Mesendoderm (in vitro differentiated cells): ENCODE results near the gene DOCK9.

Experiments used
- DNase-seq: peaks from one replicate; pipeline ENCODE4 v3.0.0; 2013
- H2AK5ac ChIP-seq: 2 replicates; pipeline ENCODE4 v1.6.1; 2013; ENCODE audit warnings: low read length, inconsistent platforms
- H2BK120ac ChIP-seq: 2 replicates; pipeline ENCODE4 v1.6.1; 2013; ENCODE audit warnings: low read depth, mild to moderate bottlenecking, low read length, moderate library complexity, mixed read lengths
- H2BK15ac ChIP-seq: replicated peaks from 2 replicates; pipeline ENCODE4 v1.6.1; 2013; ENCODE audit warnings: low read depth, mild to moderate bottlenecking, moderate library complexity
- H2BK5ac ChIP-seq: 2 replicates; pipeline ENCODE4 v1.6.1; 2013; ENCODE audit warnings: low read length, inconsistent platforms
- H3K18ac ChIP-seq: 2 replicates; pipeline ENCODE4 v1.6.1; 2013; ENCODE audit warnings: mild to moderate bottlenecking, low read length, mixed read lengths
- H3K23ac ChIP-seq: one replicate; pipeline ENCODE4 v1.6.1; 2013; ENCODE audit warnings: low read length
- H3K27ac ChIP-seq: 2 replicates; pipeline ENCODE4 v1.5.1; 2013; ENCODE audit warnings: low read depth, mild to moderate bottlenecking, inconsistent platforms, low read length, moderate library complexity
- H3K27me3 ChIP-seq: 2 replicates; pipeline ENCODE4 v1.6.1; 2013; ENCODE audit warnings: low read length, control low read depth, mild to moderate bottlenecking, inconsistent platforms; ENCODE audit not compliant: insufficient read depth, poor library complexity
- H3K36me3 ChIP-seq: 2 replicates; pipeline ENCODE4 v1.6.1; 2013; ENCODE audit warnings: low read length, inconsistent platforms; ENCODE audit not compliant: control insufficient read depth, insufficient read depth
- H3K4ac ChIP-seq: one replicate; pipeline ENCODE4 v1.6.1; 2013; ENCODE audit warnings: low read depth, mild to moderate bottlenecking, low read length, moderate library complexity
- H3K4me1 ChIP-seq: 2 replicates; pipeline ENCODE4 v1.6.1; 2013; ENCODE audit warnings: low read depth, low read length, inconsistent platforms; ENCODE audit not compliant: control insufficient read depth
- H3K4me2 ChIP-seq: 2 replicates; pipeline ENCODE4 v1.6.1; 2013; ENCODE audit warnings: low read length
- H3K4me3 ChIP-seq: 2 replicates; pipeline ENCODE4 v1.5.1; 2013; ENCODE audit warnings: mild to moderate bottlenecking, low read length
- H3K56ac ChIP-seq: one replicate; pipeline ENCODE4 v1.6.1; 2013; ENCODE audit warnings: low read length
- H3K79me1 ChIP-seq: 2 replicates; pipeline ENCODE4 v1.6.1; 2013; ENCODE audit warnings: low read length, inconsistent platforms
- H3K79me2 ChIP-seq: 2 replicates; pipeline ENCODE4 v1.6.1; 2013; ENCODE audit warnings: mild to moderate bottlenecking, low read length; ENCODE audit not compliant: control insufficient read depth, insufficient read depth
- H3K9ac ChIP-seq: 2 replicates; pipeline ENCODE4 v1.6.1; 2013; ENCODE audit warnings: low read length, inconsistent platforms
- H4K5ac ChIP-seq: one replicate; pipeline ENCODE4 v1.6.1; 2013; ENCODE audit warnings: low read length
- H4K8ac ChIP-seq: one replicate; pipeline ENCODE4 v1.6.1; 2013; ENCODE audit warnings: low read depth, mild to moderate bottlenecking, control low read depth, low read length, moderate library complexity
- WGBS: extraction: QIAGEN DNeasy Blood & Tissue Kit; methylation state at CpG from one replicate; pipeline ENCODE4 v1.1.7; 2013; ENCODE audit warnings: low lambda C conversion rate, missing lambda C conversion rate; ENCODE audit not compliant: insufficient coverage; ENCODE audit errors: extremely low coverage; 5-methylcytosine and 5-hydroxymethylcytosine counted together

The DOCK9 gene

DNA sequence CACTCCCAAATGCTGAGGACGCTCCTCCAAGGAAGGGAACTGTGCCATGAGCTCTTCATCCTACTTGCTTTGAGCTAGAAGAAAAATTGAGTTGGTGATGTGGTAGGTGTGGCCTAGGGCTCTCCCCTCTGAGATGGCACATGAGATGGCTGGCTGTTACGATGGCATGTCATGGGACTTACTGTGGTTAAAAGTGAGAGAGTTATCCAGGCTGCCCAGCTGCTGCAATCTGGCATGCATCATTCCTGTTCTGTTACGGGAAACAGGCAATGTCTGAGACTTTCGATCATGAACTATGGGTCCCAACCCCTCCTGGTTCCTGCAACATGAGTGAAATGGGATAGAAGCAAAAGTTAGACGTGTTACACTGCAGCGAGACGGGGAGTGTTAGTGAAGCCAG lies 132.1 kb downstream of the DOCK9 start:
- Histone ChIP-seq H2AK5ac (no peak overlapping the region), H3K4ac (no peak overlapping the region), H3K27me3 (no peaks in the 10 kb centered on the region), H4K5ac (no peak overlapping the region), H3K4me1 (no peaks in the 10 kb centered on the region), H3K4me2 (no peak overlapping the region), H3K79me1 (no peaks in the 10 kb centered on the region), H3K23ac (no peak overlapping the region), H3K79me2 (no peaks in the 10 kb centered on the region), H4K8ac (no peak overlapping the region), H2BK5ac (no peak overlapping the region), H3K56ac (no peak overlapping the region), H2BK120ac (no peak overlapping the region), H3K18ac (no peak overlapping the region), H2BK15ac (no peak overlapping the region), H3K4me3 (no peak overlapping the region), H3K9ac (no peak overlapping the region), H3K27ac (no peak overlapping the region), H3K36me3 (no peaks in the 10 kb centered on the region)
- no CpG with 5 or more reads among the region's 7 CpGs for WGBS
- DNase-seq, result no peak

DNA sequence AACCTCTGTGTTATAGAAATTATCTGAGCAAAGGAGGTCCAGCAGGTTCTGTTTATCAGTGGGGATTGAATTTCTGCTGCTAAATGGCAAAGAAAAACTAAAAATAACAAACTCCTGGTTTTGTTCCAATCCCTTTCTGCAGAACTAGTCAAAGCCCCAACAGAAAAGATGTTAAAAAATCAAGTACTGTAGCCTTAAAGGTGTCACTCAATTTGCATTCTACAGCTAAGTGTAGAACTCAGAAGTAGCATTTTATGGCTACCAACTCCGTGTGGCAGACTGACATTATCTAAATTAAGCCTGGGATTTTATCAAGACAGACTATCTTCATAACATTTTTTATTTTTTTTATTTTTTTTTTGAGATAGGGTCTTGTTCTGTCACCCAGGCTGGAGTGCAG lies 133.8 kb downstream of the DOCK9 start:
- no peak overlapping the region for H4K8ac ChIP-seq
- H3K4me3 ChIP-seq, result no peak overlapping the region
- no peak overlapping the region for H3K23ac ChIP-seq
- no peaks in the 10 kb centered on the region for H3K36me3 ChIP-seq
- H3K27ac ChIP-seq, result no peak overlapping the region
- WGBS, result no CpG with 5 or more reads among the region's 1 CpG
- H3K4me2 ChIP-seq, result no peak overlapping the region
- no peak overlapping the region for H2BK120ac ChIP-seq
- H3K56ac ChIP-seq, result no peak overlapping the region
- no peaks in the 10 kb centered on the region for H3K79me1 ChIP-seq
- no peak overlapping the region for H2BK15ac ChIP-seq
- H2AK5ac ChIP-seq, result no peak overlapping the region
- H3K4ac ChIP-seq, result no peak overlapping the region
- H4K5ac ChIP-seq, result no peak overlapping the region
- no peak overlapping the region for H2BK5ac ChIP-seq
- no peak overlapping the region for H3K9ac ChIP-seq
- no peak overlapping the region for H3K18ac ChIP-seq
- no peaks in the 10 kb centered on the region for H3K27me3 ChIP-seq
- H3K79me2 ChIP-seq, result no peaks in the 10 kb centered on the region
- DNase-seq, result no peak
- H3K4me1 ChIP-seq, result no peaks in the 10 kb centered on the region

- no peak overlapping the region for H3K4me2 ChIP-seq
- H3K23ac ChIP-seq, result no peak overlapping the region
- H3K4me1 ChIP-seq, result no peaks in the 10 kb centered on the region
- H2AK5ac ChIP-seq, result no peak overlapping the region
- H3K79me2 ChIP-seq, result no peaks in the 10 kb centered on the region
- peak; percentile 70 for DNase-seq
- H3K4ac ChIP-seq, result no peak overlapping the region
- no peak overlapping the region for H2BK5ac ChIP-seq
- no peak overlapping the region for H3K27ac ChIP-seq
- H3K56ac ChIP-seq, result no peak overlapping the region
- no peaks in the 10 kb centered on the region for H3K27me3 ChIP-seq
- no CpG with 5 or more reads among the region's 3 CpGs for WGBS
- no peak overlapping the region for H4K8ac ChIP-seq
- no peaks in the 10 kb centered on the region for H3K79me1 ChIP-seq
- H3K9ac ChIP-seq, result no peak overlapping the region
- no peaks in the 10 kb centered on the region for H3K36me3 ChIP-seq
- no peak overlapping the region for H4K5ac ChIP-seq
- H2BK15ac ChIP-seq, result no peak overlapping the region
- H3K4me3 ChIP-seq, result no peak overlapping the region
- H3K18ac ChIP-seq, result no peak overlapping the region
- no peak overlapping the region for H2BK120ac ChIP-seq
These were observed 134.4 kb downstream of the DOCK9 start for GRCh38 chr13:98843482-98843877.

- no peak overlapping the region for H3K23ac ChIP-seq
- no peak overlapping the region for H3K56ac ChIP-seq
- H3K27me3 ChIP-seq, result no peaks in the 10 kb centered on the region
- H3K4ac ChIP-seq, result no peak overlapping the region
- H4K5ac ChIP-seq, result no peak overlapping the region
- no peaks in the 10 kb centered on the region for H3K79me2 ChIP-seq
- H4K8ac ChIP-seq, result no peak overlapping the region
- no peak overlapping the region for H2BK15ac ChIP-seq
- H3K9ac ChIP-seq, result no peak overlapping the region
- no peaks in the 10 kb centered on the region for H3K79me1 ChIP-seq
- no CpG with 5 or more reads among the region's 5 CpGs for WGBS
- no peaks in the 10 kb centered on the region for H3K36me3 ChIP-seq
- H3K4me2 ChIP-seq, result no peak overlapping the region
- H3K4me1 ChIP-seq, result no peaks in the 10 kb centered on the region
- H2AK5ac ChIP-seq, result no peak overlapping the region
- DNase-seq, result peak; percentile 84
- H2BK5ac ChIP-seq, result no peak overlapping the region
- no peak overlapping the region for H3K18ac ChIP-seq
- H3K4me3 ChIP-seq, result no peak overlapping the region
- H3K27ac ChIP-seq, result no peak overlapping the region
- no peak overlapping the region for H2BK120ac ChIP-seq
These were observed 134.9 kb downstream of the DOCK9 start for GRCh38 chr13:98842858-98843481.

- Histone ChIP-seq H3K36me3 (no peaks in the 10 kb centered on the region), H3K27me3 (no peaks in the 10 kb centered on the region), H3K18ac (no peak overlapping the region), H3K4me2 (no peak overlapping the region), H3K23ac (no peak overlapping the region), H2AK5ac (no peak overlapping the region), H4K8ac (no peak overlapping the region), H3K4me3 (no peak overlapping the region), H2BK5ac (no peak overlapping the region), H3K56ac (no peak overlapping the region), H3K4ac (no peak overlapping the region), H2BK15ac (no peak overlapping the region), H4K5ac (no peak overlapping the region), H3K79me2 (no peaks in the 10 kb centered on the region), H3K27ac (no peak overlapping the region), H2BK120ac (no peak overlapping the region), H3K79me1 (no peaks in the 10 kb centered on the region), H3K9ac (no peak overlapping the region), H3K4me1 (no peaks in the 10 kb centered on the region)
- no CpG with 5 or more reads among the region's 2 CpGs for WGBS
- no peak for DNase-seq
These were observed 135.8 kb downstream of the DOCK9 start for GRCh38 chr13:98842070-98842469.
